Stimulated activated memory B cell treated with anti-CD40 and anti-IgM and Interleukin-4, amounts not matched to agents 10 μg/mL and 1 μg/mL and 100 μg/mL, for 72 hours (primary cell): ENCODE measurements around the gene EEF2KMT.
A peak's percentile ranks its signal among the peaks of the same experiment; 100 is the strongest.
"Not testable (repeated sequence)": the region's sequence is repeated elsewhere in the genome, so short reads cannot be mapped to it uniquely, and the experiment has no call there.

Experiments
- ATAC-seq: fragments of 150-1000 bp; cut with Tn5 transposase; 2 replicates; pipeline ENCODE4 v1.10.0; 2021
- H3K27ac Mint-ChIP-seq: one replicate; pipeline ENCODE4 v1.8.0; 2022; ENCODE audit warnings: mild to moderate bottlenecking, mixed read lengths
- H3K27me3 Mint-ChIP-seq: one replicate; pipeline ENCODE4 v1.8.0; 2022; ENCODE audit warnings: mixed read lengths
- H3K36me3 Mint-ChIP-seq: one replicate; pipeline ENCODE4 v1.8.0; 2022; ENCODE audit warnings: mixed read lengths
- H3K4me1 Mint-ChIP-seq: one replicate; pipeline ENCODE4 v1.8.0; 2022; ENCODE audit warnings: mixed read lengths
- H3K4me3 Mint-ChIP-seq: one replicate; pipeline ENCODE4 v1.8.0; 2022; ENCODE audit warnings: mild to moderate bottlenecking, moderate library complexity, mixed read lengths
- H3K9me3 Mint-ChIP-seq: one replicate; pipeline ENCODE4 v1.8.0; 2022; ENCODE audit warnings: mixed read lengths

The EEF2KMT gene

DNA sequence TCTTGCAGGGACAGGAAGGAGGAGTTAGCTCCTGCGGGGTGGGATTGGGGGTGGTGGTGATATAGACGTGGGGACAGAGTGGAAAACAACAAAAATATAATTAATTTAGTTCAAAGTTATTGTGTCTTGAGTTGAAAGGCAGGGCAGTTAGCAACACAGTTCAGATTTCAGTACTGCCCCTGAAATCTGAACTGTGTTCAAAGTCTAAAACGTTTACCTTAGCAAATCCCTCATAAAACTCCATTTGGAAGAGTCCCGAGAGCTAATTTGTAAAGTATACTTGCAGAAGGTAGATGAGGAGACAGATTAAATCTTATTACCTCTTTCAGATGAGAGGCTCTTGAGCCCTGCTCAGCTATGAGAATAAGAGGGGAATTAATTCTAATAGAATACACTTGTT, 1.6 kb upstream of the EEF2KMT start:
- ATAC-seq, H3K36me3 Mint-ChIP-seq, H3K27me3 Mint-ChIP-seq, H3K9me3 Mint-ChIP-seq, H3K27ac Mint-ChIP-seq: not testable (repeated sequence)
- Mint-ChIP-seq H3K4me1 (peaks cover 19% of the 10 kb centered on the region), H3K4me3 (peak overlapping the region; percentile 81)

DNA sequence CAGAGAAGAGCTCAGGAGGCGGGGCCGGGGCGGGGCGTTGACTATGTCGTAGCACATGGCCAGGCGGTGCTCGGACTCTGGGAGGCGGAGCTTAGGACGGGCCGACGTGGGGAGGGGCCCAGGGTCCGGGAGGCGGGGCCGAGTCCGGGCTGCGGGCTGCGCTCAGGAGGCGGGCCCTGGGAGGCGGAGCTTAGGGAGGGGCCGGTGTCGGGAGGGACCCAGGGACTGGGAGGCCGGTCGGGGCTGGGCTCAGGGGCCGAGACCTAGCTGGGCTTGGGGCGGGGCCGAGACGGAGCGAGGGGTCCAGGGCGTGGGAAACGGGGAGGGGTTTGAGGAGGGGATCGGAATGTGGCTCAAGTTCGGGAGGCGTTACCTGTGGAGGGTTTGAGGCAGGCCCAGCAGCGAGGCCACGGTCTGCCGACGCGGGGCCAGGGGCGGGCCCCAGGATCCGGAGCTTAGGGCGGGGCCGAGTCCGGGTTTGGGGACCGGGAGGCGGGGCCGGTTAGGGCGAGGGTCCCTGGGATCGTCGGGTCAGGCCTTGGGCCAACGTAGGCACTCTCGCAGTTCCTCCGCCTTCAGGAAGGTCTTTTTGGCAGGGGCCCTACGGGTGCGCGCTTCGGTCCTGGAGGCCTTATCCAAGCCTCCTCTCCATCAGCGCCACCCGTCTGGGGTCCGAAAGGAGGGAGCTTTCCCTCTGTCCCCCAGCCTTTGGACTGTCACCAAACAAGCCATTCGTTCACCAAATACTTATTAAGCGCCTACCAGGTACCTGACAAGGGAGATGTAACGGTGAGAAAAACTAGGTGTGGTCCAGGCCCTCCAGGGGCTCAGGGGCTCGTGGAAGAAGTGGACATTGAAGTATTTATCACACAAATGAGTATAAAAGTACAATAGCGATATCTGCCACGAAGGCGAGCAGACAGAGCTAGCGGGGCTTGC, 895 bp upstream of the EEF2KMT start:
- H3K27ac Mint-ChIP-seq, result peak overlapping the region; percentile 86
- H3K27me3 Mint-ChIP-seq, H3K36me3 Mint-ChIP-seq, H3K9me3 Mint-ChIP-seq, ATAC-seq: not testable (repeated sequence)
- H3K4me1 Mint-ChIP-seq, result peaks cover 19% of the 10 kb centered on the region
- peak overlapping the region; percentile 81 for H3K4me3 Mint-ChIP-seq

DNA sequence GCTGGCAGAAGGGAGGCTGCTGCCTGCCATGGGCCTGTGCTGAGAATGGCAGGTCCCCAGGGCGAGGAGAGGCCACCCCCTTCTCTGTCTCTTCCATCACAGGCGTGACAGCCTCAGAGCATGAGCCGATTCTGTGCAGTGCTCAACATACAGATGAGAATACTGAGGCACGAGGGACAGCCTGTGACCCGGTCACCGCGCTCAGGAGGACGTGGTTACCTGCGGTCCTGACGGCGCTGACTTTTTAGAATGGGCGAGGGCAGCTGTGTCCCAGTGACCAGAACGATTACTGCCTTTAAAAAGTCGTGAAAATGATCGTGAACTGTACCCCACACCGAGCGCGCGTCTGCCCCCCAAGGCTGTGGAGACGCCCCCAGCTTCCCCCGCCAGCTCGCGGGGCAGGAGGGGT, 530 bp downstream of the EEF2KMT start:
- not testable (repeated sequence) for H3K27me3 Mint-ChIP-seq, ATAC-seq, H3K9me3 Mint-ChIP-seq
- Mint-ChIP-seq H3K4me1 (peaks cover 25% of the 10 kb centered on the region), H3K4me3 (peak overlapping the region; percentile 81), H3K27ac (peak overlapping the region; percentile 86), H3K36me3 (peaks cover 10% of the 10 kb centered on the region)

DNA sequence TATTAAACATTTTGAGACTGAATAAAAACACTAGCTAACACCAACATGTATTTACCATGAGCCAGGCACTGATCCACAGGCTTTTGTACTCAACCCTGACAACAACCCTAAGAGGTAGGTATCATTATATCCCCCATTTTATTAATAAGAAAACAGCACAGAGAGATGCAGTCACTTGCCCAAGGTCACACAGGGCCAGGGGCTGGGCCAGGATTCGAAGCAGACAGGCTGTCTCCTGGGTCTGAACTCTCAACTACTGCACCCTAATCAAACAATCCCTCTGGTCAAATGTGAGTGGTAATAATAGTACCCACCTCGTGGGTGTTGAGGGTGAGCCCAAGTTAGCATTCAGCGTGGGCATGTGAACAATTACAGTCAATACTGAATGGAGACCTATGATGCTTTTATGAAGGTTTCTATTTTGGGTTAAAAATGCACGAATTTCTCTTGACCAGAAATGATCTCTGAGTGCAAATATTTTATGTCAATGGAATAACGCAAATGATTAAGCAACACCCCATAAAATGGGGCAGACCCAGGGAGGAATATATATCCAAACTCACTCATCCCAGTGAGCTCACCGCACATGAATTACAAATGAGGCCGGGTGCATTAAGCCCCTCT, 1.0 kb downstream of the EEF2KMT start:
- Mint-ChIP-seq H3K4me1 (peaks cover 26% of the 10 kb centered on the region), H3K4me3 (peak overlapping the region; percentile 81), H3K27ac (peak overlapping the region; percentile 86), H3K36me3 (peaks cover 13% of the 10 kb centered on the region)
- H3K27me3 Mint-ChIP-seq, H3K9me3 Mint-ChIP-seq, ATAC-seq: not testable (repeated sequence)

DNA sequence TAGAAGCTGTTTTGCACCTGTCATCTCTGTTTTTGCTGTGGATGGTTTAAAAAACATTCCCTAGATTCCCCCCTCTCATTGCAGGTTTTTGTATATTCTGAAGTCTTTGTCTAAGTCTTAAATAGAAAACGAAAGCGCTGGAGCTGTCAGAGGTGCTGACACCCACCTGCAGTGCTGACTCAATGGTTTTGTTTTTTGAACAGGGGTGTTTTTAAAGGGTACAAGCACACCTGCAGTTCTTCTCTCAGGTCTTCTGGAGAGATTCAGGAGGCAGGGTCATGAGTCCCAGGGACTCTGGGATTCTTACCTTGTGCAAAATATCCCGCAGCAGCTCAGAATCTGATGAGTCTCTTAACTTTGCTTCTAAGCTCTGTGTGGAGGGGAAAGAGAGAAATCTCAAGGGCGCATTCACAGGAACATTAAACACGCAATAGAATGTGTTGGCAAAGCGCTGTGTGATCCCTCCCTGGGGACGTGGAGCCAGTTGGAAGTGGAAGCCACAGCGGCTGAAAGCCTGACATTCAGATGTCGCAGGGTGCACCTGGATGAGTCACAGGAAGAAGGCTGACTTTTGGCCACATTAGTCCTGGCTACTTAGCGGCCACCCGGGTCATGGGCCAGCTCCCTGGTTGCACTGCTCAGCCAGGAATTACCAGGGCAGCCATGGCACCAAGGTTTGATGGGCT, 2.3 kb downstream of the EEF2KMT start:
- not testable (repeated sequence) for H3K4me3 Mint-ChIP-seq, H3K9me3 Mint-ChIP-seq, H3K27me3 Mint-ChIP-seq, H3K27ac Mint-ChIP-seq, ATAC-seq
- peaks cover 26% of the 10 kb centered on the region for H3K4me1 Mint-ChIP-seq
- H3K36me3 Mint-ChIP-seq, result peaks cover 13% of the 10 kb centered on the region

DNA sequence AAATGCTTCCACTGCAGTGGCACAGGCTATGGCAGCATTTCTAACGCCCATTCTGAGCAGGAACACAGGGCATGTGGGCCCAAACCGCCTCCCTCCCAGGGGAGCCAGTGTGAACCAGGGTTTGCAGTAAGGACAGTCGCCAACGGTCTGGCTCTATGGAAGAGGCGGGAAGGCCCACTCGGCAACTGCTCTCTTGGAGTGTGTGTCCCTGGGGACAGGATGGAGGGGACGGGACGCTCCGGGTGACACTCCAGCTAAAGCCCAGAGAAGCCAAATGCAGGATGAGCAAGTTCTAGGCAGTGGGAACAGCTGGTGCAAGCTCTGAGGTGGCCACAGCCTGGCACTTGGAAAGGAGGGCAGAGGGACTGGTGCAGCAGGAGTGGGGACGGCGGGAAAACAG, 3.8 kb downstream of the EEF2KMT start:
- peaks cover 22% of the 10 kb centered on the region for H3K4me1 Mint-ChIP-seq
- peaks cover 13% of the 10 kb centered on the region for H3K36me3 Mint-ChIP-seq
- not testable (repeated sequence) for H3K4me3 Mint-ChIP-seq, H3K9me3 Mint-ChIP-seq, ATAC-seq, H3K27me3 Mint-ChIP-seq, H3K27ac Mint-ChIP-seq

DNA sequence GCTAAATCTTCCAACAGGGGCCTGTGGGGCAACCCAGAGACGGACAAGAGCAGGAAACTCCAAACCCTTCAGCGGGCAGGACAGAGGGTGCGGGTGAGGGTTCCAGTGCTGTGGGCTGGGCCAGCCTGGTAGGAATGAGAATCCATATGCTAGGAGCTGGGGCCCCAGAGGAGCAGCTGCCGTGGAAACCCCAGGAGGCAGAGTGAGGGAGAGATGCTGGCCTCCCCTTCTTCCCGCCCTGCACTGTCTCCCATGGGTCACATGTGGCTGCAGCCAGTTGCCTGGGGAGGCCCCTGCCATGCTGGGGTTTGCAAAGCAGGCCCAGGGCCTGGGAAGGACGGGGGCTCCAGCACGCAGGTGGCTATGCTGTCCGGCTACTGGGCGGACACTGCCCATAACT, 4.5 kb downstream of the EEF2KMT start:
- ATAC-seq, H3K4me3 Mint-ChIP-seq, H3K27me3 Mint-ChIP-seq, H3K9me3 Mint-ChIP-seq, H3K27ac Mint-ChIP-seq: not testable (repeated sequence)
- Mint-ChIP-seq H3K4me1 (peaks cover 20% of the 10 kb centered on the region), H3K36me3 (peaks cover 13% of the 10 kb centered on the region)

DNA sequence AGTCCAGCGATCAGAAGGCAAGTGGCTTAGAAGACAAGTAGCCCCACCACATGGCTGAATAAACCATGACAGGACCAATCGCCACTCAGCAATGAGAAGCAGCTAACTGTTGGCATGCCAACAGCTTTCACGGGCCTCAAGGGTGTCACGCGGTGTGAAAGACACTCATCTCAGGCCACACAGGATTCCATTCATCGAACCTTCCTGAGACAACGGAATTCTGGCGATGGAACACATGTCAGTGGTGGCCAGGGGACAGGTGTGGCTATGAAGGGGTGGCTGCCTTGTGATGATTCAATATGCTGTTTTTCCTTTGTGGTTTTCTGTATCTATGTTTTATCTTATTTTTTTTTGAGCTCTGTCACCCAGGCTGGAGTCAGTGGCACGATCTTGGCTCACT, 7.0 kb downstream of the EEF2KMT start:
- H3K9me3 Mint-ChIP-seq, H3K4me1 Mint-ChIP-seq, ATAC-seq, H3K4me3 Mint-ChIP-seq, H3K27me3 Mint-ChIP-seq, H3K27ac Mint-ChIP-seq: not testable (repeated sequence)
- peaks cover 19% of the 10 kb centered on the region for H3K36me3 Mint-ChIP-seq

DNA sequence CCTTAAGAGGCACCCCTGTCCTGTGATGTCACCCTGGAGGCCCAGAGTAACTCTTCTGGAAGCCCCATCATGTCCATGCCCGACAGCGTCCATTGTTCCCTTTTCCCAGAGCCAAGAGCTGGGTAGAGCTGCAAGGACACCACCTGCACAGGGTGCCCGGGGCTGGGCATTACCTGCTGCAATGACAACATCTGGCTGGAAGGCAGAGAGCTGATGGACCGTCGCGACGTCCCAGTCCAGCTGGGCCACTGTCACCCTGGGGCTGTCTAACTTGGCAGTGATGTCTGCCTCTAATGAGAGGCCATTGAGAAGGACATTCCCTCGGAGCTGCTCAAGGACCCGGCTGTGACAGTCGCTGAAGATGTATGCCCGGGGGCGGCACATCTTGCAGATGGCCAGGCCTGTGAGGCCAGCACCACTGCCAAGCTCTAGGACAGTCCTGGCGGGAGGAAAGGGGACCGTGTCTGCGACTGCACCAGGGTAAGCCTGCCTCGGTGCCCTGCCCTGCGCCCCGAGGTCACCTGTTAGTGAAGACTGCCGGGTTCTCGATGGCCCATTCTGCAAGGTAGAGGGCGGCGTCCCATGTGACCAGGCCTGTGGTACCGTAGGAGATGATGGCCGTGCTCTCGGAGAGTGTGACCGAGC, 7.6 kb downstream of the EEF2KMT start:
- not testable (repeated sequence) for H3K4me3 Mint-ChIP-seq, H3K4me1 Mint-ChIP-seq, H3K9me3 Mint-ChIP-seq, H3K27me3 Mint-ChIP-seq, ATAC-seq, H3K27ac Mint-ChIP-seq
- H3K36me3 Mint-ChIP-seq, result peaks cover 25% of the 10 kb centered on the region

DNA sequence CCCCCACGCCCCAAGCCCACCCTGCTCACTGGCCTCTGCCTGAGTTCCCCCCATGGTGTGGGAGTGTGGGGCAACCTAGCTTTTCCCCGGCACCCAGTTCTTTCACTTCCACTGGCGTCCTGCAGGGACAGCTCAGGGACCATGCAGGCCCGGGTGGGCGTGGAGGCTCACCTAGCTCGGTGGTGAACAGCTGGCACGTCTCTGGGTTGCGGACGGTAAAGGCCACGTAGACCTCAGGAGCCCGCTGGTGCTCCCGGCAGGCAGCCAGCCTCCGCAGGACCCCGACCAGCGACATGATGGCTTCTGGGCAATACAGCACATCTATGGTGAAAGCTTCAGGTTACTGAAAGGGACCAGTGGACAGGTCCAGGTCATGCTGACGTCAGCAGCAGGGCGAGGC, 8.7 kb downstream of the EEF2KMT start:
- H3K27me3 Mint-ChIP-seq, H3K9me3 Mint-ChIP-seq, ATAC-seq, H3K4me3 Mint-ChIP-seq, H3K27ac Mint-ChIP-seq: not testable (repeated sequence)
- H3K36me3 Mint-ChIP-seq, result peaks cover 34% of the 10 kb centered on the region
- H3K4me1 Mint-ChIP-seq, result peaks cover 12% of the 10 kb centered on the region

DNA sequence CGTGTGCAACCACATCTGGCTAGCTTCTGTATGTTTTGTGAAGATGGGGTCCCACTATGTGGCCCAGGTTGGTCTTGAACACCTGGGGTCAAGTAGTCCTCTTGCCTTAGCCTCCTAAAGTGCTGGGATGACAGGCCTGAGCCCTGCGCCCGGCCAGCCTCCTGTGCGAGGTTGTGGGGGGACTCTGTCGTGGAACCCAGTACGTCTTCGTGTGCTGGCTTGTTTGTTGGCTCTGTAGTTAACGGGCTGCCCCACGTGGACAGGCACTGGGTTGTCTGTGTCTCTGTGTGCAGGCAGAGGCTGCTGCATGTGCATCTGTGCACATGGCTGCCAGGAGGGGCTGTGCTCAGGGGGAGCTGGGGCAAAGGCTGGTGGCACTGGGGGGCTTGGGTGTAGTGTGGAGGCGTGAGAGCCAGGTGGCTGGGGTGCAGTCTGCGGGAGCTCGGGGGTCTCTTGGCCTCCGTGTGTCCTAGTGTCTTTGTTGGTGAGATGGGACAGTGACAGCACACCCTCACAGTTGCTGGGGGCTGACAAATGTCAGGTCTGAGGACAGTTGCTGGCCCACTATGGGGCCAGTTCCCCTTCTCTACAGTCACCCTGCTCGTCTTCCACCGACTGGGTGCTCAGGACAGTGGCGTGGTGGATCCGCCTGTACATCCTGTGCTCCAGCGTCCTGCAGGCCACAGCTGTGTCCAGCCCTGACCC, 9.4 kb downstream of the EEF2KMT start:
- not testable (repeated sequence) for H3K9me3 Mint-ChIP-seq, H3K27ac Mint-ChIP-seq, H3K4me3 Mint-ChIP-seq, ATAC-seq, H3K27me3 Mint-ChIP-seq
- peaks cover 36% of the 10 kb centered on the region for H3K36me3 Mint-ChIP-seq
- peaks cover 12% of the 10 kb centered on the region for H3K4me1 Mint-ChIP-seq

DNA sequence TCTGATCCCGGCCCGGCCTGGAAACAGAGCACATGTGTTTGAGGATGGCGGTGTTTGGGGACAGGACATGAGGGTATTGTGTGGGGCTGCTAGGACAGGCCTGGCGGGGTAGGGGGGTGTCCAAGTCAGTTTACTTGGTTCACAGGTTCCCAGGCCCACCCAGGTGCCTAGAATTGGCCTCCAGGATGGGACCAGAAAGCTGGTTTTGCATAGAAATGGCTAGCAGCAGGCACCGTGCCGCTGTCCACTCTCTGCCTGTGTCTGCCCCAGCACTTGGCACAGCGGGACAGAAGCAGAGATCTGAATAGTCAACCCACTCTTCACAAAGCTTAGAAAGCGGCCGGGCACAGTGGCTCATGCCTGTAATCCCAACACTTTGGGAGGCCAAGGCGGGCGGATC, 11.9 kb downstream of the EEF2KMT start:
- H3K9me3 Mint-ChIP-seq, H3K4me1 Mint-ChIP-seq, H3K27me3 Mint-ChIP-seq, ATAC-seq, H3K4me3 Mint-ChIP-seq, H3K27ac Mint-ChIP-seq: not testable (repeated sequence)
- peaks cover 28% of the 10 kb centered on the region for H3K36me3 Mint-ChIP-seq

DNA sequence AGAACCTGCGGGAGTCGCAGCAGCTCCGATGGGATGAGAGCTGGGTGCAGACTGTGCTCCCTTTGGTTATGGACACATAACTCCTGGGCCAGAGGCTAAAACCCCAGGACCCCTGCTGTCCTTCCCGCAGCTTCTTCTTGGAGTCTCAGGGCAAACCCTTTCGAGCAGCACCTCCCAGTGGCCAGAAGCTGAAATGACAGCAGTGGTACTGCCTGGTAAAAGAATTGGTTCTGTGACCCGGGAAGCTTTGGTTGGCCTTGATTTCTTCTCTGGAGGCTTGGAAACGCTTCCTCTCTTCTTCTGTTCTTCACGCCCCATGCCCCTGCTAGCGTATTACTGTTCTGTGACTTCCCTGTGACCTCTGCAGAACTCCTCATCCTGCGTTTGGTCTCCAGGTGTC, 12.8 kb downstream of the EEF2KMT start:
- H3K27me3 Mint-ChIP-seq, H3K27ac Mint-ChIP-seq, H3K4me3 Mint-ChIP-seq, ATAC-seq, H3K4me1 Mint-ChIP-seq, H3K9me3 Mint-ChIP-seq: not testable (repeated sequence)
- H3K36me3 Mint-ChIP-seq, result peaks cover 30% of the 10 kb centered on the region

DNA sequence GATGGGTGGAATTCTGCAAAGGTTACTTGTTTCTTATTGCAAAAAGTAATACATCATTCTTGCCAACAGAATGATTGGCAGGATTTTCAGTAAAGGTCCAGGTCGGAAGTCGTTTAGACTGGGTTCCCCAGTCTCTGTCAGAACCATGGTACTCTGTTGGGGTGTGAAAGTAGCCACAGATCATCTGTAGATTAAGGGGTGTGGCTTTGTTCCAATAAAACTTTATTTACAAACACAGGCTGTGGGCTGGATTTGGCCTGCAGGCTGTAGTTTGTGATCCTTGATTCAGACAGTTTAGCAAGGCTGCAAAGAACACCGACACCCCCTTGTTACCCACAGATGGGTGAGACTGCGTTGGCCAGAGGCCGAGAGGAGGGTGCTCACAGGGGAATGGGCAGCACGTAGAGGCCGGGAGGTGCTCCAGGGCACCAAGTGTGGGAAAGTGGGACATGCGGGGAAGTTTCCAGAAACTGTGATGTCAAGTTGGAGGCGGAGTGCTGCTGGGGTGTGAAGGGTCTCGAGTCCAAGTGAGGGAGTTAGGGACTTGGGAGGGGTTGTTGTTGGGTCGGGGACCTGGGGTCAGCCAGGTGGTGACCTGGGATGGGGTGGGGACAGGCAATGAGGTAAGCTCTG, 13.4 kb downstream of the EEF2KMT start:
- H3K36me3 Mint-ChIP-seq, result peaks cover 34% of the 10 kb centered on the region
- ATAC-seq, H3K9me3 Mint-ChIP-seq, H3K4me1 Mint-ChIP-seq, H3K27me3 Mint-ChIP-seq, H3K27ac Mint-ChIP-seq, H3K4me3 Mint-ChIP-seq: not testable (repeated sequence)
